Osteoblast (primary cell): ENCODE measurements around the gene LMX1B. TPM values are rescaled to one million over a fixed set of nuclear protein-coding genes. Genes with fewer than 3 reads are reported as not detected.

ENCODE experiments used
- DNase-seq: peaks from one replicate; pipeline ENCODE4 v3.0.0; 2011; ENCODE audit warnings: low spot score, mixed read lengths; ENCODE audit not compliant: insufficient read length; ENCODE audit errors: missing footprints
- H2AFZ ChIP-seq: 2 replicates; pipeline ENCODE4 v1.6.0; 2011; ENCODE audit warnings: mild to moderate bottlenecking, low read length
- H3K27ac ChIP-seq: 2 replicates; pipeline ENCODE4 v1.5.1; 2011; ENCODE audit warnings: mild to moderate bottlenecking, low read depth, low read length, moderate library complexity
- H3K27me3 ChIP-seq: 2 replicates; pipeline ENCODE4 v1.6.0; 2012; ENCODE audit warnings: mild to moderate bottlenecking, control low read depth, inconsistent platforms, low read length, moderate library complexity; ENCODE audit not compliant: insufficient read depth
- H3K36me3 ChIP-seq: 2 replicates; pipeline ENCODE4 v1.5.1; 2011; ENCODE audit warnings: mild to moderate bottlenecking, low read length, control low read depth, moderate library complexity; ENCODE audit not compliant: insufficient read depth
- H3K4me1 ChIP-seq: 2 replicates; pipeline ENCODE4 v1.5.1; 2011; ENCODE audit warnings: mild to moderate bottlenecking, low read length, control low read depth, moderate library complexity; ENCODE audit not compliant: insufficient read depth
- H3K4me2 ChIP-seq: 2 replicates; pipeline ENCODE4 v1.6.0; 2011; ENCODE audit warnings: mild to moderate bottlenecking, low read length; ENCODE audit not compliant: insufficient read depth
- H3K4me3 ChIP-seq: fragments of 200-600 bp; sonication (generic); 3 replicates; pipeline ENCODE4 v1.5.1; 2012; ENCODE audit warnings: mild to moderate bottlenecking, low read length, inconsistent platforms; ENCODE audit not compliant: insufficient read depth
- H3K79me2 ChIP-seq: 2 replicates; pipeline ENCODE4 v1.6.0; 2012; ENCODE audit warnings: mild to moderate bottlenecking, low read length, control low read depth, inconsistent platforms; ENCODE audit not compliant: insufficient read depth
- H3K9me3 ChIP-seq: 2 replicates; pipeline ENCODE4 v1.5.1; 2011; ENCODE audit warnings: low read depth, low read length, control low read depth
- H4K20me1 ChIP-seq: 2 replicates; pipeline ENCODE4 v1.6.0; 2012; ENCODE audit warnings: mild to moderate bottlenecking, low read length, control low read depth; ENCODE audit not compliant: insufficient read depth
- CTCF ChIP-seq: IDR thresholded peaks from 2 replicates; pipeline ENCODE4 v1.5.1; 2011; ENCODE audit warnings: mild to moderate bottlenecking, low read depth, low read length, moderate library complexity; ENCODE audit errors: extremely low read depth
- total RNA-seq: library from RNA; depleted of rRNA; stranded (reverse); fragments of >200 nt; gene quantifications from 2 replicates; pipeline ENCODE4 v1.2.3, GENCODE V29; 2012

LMX1B gene
- total RNA-seq, 1 donor = under 0.01 TPM

GRCh38 chr9:126701813-126702140 is 88.0 kb downstream of the LMX1B start:
- DNase-seq = peak; percentile 81
- Histone ChIP-seq H3K79me2 (no peaks in the 10 kb centered on the region), H3K36me3 (no peaks in the 10 kb centered on the region), H3K27ac (no peak overlapping the region), H4K20me1 (no peaks in the 10 kb centered on the region), H3K9me3 (no peaks in the 10 kb centered on the region), H3K27me3 (peaks cover 35% of the 10 kb centered on the region), H3K4me2 (no peak overlapping the region), H2AFZ (no peak overlapping the region), H3K4me1 (peaks cover 15% of the 10 kb centered on the region), H3K4me3 (no peak overlapping the region)
- no peak for TF ChIP-seq CTCF

GRCh38 chr9:126702151-126703001 is 88.6 kb downstream of the LMX1B start:
- Histone ChIP-seq H3K27me3 (peaks cover 38% of the 10 kb centered on the region), H4K20me1 (no peaks in the 10 kb centered on the region), H3K4me2 (no peak overlapping the region), H2AFZ (no peak overlapping the region), H3K4me3 (no peak overlapping the region), H3K36me3 (no peaks in the 10 kb centered on the region), H3K79me2 (no peaks in the 10 kb centered on the region), H3K4me1 (peaks cover 15% of the 10 kb centered on the region), H3K27ac (no peak overlapping the region), H3K9me3 (no peaks in the 10 kb centered on the region)
- peak; percentile 96 for DNase-seq
- TF ChIP-seq CTCF = peak; percentile 65

- no peaks in the 10 kb centered on the region for H4K20me1 ChIP-seq
- peak; percentile 80 for DNase-seq
- TF ChIP-seq CTCF = no peak
- H2AFZ ChIP-seq = no peak overlapping the region
- no peak overlapping the region for H3K4me2 ChIP-seq
- H3K9me3 ChIP-seq = no peaks in the 10 kb centered on the region
- peaks cover 40% of the 10 kb centered on the region for H3K27me3 ChIP-seq
- H3K27ac ChIP-seq = no peak overlapping the region
- no peaks in the 10 kb centered on the region for H3K79me2 ChIP-seq
- H3K4me1 ChIP-seq = peaks cover 15% of the 10 kb centered on the region
- no peak overlapping the region for H3K4me3 ChIP-seq
- H3K36me3 ChIP-seq = no peaks in the 10 kb centered on the region
Observed at GRCh38 chr9:126703002-126703865, 89.5 kb downstream of the LMX1B start.

- DNase-seq = peak; percentile 71
- no peaks in the 10 kb centered on the region for H4K20me1 ChIP-seq
- H3K27me3 ChIP-seq = peaks cover 40% of the 10 kb centered on the region
- TF ChIP-seq CTCF = no peak
- no peaks in the 10 kb centered on the region for H3K79me2 ChIP-seq
- no peak overlapping the region for H3K4me3 ChIP-seq
- H3K4me2 ChIP-seq = no peak overlapping the region
- H3K27ac ChIP-seq = no peak overlapping the region
- peaks cover 15% of the 10 kb centered on the region for H3K4me1 ChIP-seq
- H2AFZ ChIP-seq = no peak overlapping the region
- no peaks in the 10 kb centered on the region for H3K9me3 ChIP-seq
- H3K36me3 ChIP-seq = no peaks in the 10 kb centered on the region
Observed at GRCh38 chr9:126703866-126704156, 90.1 kb downstream of the LMX1B start.
